Iris pigment epithelial cell (primary cell): Measurements from ENCODE around the gene OR7D4.
"Not testable (repeated sequence)": the region's sequence is repeated elsewhere in the genome, so short reads cannot be mapped to it uniquely, and the experiment has no call there.

Experiments used
- DNase-seq: peaks from one replicate; pipeline ENCODE4 v3.0.0-alpha.2; 2011; ENCODE audit warnings: low read depth

The OR7D4 gene

GRCh38 chr19:9219489-9219888 lies at the start of gene OR7D4:
OR7D4 (minus strand) TSS chr19:9219589; CDS start chr19:9214837, 4,752 bp downstream.
- DNase-seq = no peak

DNA sequence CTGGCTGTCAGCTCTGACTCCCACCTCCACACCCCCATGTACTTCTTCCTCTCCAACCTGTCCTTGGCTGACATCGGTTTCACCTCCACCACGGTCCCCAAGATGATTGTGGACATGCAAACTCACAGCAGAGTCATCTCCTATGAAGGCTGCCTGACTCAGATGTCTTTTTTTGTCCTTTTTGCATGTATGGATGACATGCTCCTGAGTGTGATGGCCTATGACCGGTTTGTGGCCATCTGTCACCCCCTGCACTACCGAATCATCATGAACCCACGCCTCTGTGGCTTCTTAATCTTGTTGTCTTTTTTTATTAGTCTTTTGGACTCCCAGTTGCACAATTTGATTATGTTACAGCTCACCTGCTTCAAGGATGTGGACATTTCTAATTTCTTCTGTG lies 31.8 kb upstream of the OR7D4 start:
- no peak for DNase-seq

DNA sequence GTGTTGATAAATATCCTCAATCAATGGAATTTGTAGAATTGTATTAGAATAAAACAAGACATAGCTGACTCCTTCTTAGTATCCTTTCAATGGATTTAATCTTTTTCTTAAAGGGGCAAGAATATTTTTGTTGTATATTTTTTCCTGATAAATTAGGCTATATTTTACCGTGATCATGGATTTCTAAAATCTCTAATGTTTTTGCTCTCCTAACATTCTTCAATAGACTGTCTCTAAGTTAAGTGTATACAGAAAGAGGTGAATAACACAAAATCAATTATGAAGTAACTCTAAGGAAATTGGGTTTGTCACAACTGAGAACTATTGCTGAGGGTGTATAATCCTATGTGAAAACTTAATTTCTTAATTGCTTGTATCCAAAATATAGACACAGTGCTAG lies 31.2 kb upstream of the OR7D4 start, which contains the start of gene OR7E24:
Gene OR7E24, plus strand, starts transcription at position 301 of the 400 bp plus-strand sequence. CDS start 114 bp downstream, outside the sequence.
- no peak for DNase-seq

DNA sequence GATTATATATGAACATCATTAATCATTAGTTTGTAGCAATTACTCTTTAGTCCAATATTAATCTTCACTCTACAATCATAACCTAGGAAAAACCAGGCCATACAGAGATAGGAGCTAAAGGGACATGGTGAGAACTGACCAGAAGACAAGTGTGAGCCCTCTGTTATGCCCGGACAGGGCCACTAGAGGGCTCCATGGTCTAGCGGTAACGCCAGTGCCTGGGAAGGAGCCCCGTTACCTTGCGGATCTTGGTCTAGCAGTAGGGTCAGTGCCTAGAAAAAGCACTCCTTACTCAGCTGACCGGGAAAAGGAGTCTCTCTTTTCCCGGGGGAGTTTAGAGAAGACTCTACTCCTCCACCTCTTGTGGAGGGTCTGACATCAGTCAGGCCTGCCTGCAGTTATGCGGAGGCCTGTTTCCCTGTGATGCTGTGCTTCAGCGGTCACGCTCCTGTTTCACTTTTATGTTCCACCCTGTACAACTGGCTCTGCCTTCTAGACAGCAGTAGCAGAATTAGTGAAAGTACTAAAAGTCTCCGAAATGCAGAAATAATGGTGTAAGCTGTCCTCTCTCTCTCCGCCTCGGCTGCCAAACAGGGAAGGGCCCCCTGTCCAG lies 13.8 kb downstream of the OR7D4 start:
- DNase-seq = peak; percentile 55

- not testable (repeated sequence) for DNase-seq
These were observed 21.3 kb downstream of the OR7D4 start for GRCh38 chr19:9198044-9198443.

DNA sequence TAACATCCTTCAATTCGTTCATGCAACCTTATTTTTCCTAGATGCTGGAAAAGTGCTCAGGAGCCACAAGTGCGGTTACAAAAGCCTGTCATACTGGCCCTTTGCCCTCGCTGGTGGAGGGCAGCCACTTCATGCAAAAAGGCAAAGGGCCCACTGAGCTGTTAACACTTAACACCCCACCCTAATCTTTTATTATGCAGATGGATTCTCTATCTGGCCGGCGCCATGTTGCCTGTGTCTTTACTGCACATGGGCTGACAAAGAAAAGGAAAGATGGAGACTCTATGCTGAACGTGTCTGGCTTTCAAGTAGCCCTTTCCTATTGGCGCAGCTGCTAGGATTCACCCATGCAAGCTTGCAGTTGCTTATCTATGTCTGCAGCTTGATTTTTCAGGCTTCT lies 29.9 kb downstream of the OR7D4 start:
- no peak for DNase-seq

DNA sequence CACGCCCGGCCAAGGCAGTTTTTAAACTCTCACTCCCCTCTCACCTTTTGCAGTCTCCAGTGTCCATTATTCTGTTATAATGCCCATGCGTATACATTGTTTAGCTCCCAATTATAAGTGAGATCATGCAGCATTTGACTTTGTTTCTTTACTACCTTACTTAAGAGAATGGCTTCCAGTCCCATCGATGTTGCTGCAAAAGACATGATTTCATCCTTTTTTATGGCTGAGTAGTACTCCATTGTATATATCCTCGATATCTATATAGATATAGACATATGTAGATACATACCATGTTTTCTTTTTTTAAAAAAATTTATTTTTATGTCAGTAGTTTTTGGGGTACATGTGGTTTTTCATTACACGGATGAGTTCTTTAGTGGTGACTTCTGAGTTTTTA lies 32.2 kb downstream of the OR7D4 start:
- DNase-seq = no peak

GRCh38 chr19:9183000-9183399 lies 36.4 kb downstream of the OR7D4 start:
- DNase-seq = no peak

DNA sequence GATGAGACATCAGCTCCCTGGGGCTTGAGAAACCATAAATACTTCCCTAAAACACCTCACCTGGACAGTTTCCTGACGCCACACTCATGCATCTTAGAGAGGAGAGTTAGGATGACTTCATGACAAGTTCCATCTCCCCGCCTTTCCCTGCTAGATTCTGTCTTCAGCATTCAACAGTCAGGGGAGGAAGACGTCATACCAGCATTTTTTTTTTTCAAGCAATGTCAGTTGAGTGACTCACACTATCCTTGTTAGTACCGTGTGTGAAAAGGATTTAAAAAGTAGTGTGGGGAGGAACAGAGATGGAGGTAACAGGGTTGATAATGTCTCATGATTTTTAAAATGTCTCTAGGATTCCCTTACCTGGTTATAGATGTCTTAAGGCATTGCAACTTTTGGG lies 40.5 kb downstream of the OR7D4 start, which contains the start of gene OR7D2:
Gene OR7D2, plus strand, starts transcription at position 79 of the 400 bp plus-strand sequence. CDS start 6,803 bp downstream, outside the sequence.
- DNase-seq = peak; percentile 20

DNA sequence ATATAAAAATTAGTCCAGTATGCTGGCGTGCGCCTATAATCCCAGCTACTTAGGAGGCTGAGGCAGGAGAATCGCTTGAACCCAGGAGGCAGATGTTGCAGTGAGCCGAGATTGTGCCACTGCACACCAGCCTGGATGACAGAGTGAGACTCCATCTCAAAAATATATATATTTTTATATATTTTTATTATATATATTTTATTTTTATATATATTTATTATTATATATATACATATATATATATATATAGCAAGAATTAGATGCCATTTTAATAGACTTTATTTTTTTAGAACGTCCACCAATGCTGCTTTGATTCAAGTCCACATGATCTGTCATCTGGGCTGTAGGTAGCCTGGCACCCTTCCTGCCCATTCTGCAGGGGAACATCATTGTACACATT lies 44.1 kb downstream of the OR7D4 start:
- DNase-seq = no peak

GRCh38 chr19:9171393-9171991 lies 47.9 kb downstream of the OR7D4 start:
- DNase-seq = peak; percentile 47

DNA sequence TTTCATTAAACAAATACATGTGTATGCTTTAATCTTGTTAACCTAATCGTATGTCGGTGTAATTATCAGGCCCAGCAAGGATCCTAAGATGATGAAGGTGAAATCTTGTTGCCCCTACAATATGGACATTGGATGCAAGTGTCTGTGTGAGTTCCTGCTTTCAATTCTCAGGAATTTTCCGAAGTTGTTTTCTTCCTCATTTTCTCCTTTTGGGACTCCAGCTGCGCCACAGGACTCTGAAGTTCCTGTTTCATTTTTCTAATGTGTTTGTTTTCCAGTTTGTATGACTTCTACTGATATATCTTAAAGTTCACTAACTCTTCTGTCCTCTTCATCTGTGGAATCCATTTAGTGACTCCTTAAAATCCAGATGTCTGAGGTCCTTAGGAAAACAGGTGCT lies 52.5 kb downstream of the OR7D4 start:
- no peak for DNase-seq

GRCh38 chr19:9165261-9165660 lies 54.1 kb downstream of the OR7D4 start:
- peak; percentile 73 for DNase-seq

- DNase-seq = no peak
These were observed 58.0 kb downstream of the OR7D4 start for GRCh38 chr19:9161427-9161826.
